ENCODE data around the gene HSPA1A. TPM values are rescaled to one million over a fixed set of nuclear protein-coding genes. Genes with fewer than 3 reads are reported as not detected.
"Not testable (repeated sequence)": the region's sequence is repeated elsewhere in the genome, so short reads cannot be mapped to it uniquely, and the experiment has no call there.

The HSPA1A gene
- total and polyA plus RNA-seq, 9 donors = 44.6 to 340 (median 140) TPM

DNA sequence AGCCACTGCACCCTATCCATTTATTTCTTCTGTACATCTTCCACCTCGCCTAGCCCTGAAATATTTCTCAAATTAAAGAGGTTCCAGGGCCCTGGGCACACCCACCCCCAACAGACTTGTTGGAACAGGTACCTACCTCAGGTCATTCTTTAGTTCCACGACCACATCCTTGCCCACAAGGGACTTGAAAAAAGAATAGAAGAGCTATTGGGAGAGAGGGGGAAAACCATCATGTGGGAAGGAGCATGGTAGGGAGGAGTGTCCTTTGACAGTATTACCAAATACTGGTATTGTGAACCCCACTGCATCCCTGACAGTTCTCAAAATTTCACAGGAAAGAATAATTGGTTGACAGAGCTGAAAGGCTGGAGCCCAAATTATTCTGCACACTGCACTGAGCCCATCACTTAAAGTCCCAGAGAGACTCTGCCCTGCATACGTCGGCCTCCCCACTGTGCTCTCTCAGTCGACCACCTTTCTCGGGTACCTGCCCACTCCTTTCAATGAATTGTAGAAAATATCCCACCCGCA is 9.3 kb upstream of the HSPA1A start:
- intact Hi-C loops (cut with DNase I) = no loop called here
- H3K9me3 ChIP-seq = no peaks in the 10 kb centered on the region
- TF ChIP-seq, protein P1, sequence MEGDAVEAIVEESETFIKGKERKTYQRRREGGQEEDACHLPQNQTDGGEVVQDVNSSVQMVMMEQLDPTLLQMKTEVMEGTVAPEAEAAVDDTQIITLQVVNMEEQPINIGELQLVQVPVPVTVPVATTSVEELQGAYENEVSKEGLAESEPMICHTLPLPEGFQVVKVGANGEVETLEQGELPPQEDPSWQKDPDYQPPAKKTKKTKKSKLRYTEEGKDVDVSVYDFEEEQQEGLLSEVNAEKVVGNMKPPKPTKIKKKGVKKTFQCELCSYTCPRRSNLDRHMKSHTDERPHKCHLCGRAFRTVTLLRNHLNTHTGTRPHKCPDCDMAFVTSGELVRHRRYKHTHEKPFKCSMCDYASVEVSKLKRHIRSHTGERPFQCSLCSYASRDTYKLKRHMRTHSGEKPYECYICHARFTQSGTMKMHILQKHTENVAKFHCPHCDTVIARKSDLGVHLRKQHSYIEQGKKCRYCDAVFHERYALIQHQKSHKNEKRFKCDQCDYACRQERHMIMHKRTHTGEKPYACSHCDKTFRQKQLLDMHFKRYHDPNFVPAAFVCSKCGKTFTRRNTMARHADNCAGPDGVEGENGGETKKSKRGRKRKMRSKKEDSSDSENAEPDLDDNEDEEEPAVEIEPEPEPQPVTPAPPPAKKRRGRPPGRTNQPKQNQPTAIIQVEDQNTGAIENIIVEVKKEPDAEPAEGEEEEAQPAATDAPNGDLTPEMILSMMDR (IDR thresholded peaks at IDR 0.05) = no peak
- TF ChIP-seq POLR2A (IDR thresholded peaks at IDR 0.05) (no peak), EP300 (IDR thresholded peaks at IDR 0.05) (no peak)
- no peaks in the 10 kb centered on the region for H3K36me3 ChIP-seq
- no peaks in the 10 kb centered on the region for H3K27me3 ChIP-seq
- 16 to 18% (median 16%) methylated on average over 7 of the region's 7 CpGs for WGBS, 3 donors
- H3K27ac ChIP-seq = peak overlapping the region; percentile 87 to 88
- H3K4me1 ChIP-seq (ENCODE audit: insufficient read depth) = no peaks in the 10 kb centered on the region
- peak in 2 of 5 donors; percentile 8 to 29 for DNase-seq
- peak overlapping the region; percentile 82 for H3K4me3 ChIP-seq

DNA sequence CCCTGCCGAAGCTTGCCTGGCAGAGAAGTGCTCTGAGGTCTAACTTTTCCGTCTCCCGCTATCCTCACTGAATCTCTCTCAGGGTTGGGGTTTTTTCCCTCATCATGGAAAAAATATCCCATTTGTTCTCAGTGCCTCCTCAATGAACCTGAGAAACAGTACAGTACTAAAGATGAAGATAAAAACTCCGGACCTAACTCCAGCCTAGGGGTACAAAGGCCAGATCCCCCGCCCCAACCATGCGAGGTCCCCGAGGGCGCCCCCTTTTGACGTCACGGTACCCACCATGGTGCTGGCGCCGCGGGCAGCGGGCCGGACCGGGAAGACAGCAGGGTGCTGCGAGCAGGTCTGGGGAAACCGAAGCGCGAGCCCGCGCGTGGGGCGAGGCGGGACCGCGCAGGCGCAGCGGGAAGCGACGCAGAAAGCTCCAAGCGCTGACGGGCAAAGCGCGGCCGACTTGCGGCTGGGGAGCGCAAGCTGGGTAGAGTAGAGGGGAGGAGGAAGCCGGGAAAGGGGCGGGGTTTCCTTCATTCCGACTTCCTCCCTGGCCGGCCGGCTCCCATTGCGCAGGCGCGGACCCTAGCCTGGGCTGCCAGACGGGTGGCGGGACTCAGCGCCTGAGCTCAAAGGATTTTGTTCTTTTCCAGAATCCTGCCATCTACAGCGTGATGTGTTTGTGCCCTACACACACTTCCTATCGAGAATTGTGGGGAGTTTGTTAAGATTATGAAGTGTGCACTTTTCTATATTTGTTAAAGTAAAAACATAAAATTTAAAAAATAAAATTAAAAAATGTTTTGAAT is 8.7 kb upstream of the HSPA1A start, which contains the start of gene LSM2:
Gene LSM2, minus strand, starts transcription at position 497 of the 803 bp plus-strand sequence. Its CDS starts 209 bp downstream, at position 288.
- Histone ChIP-seq H3K4me3 (peak within 1 kb of the TSS; percentile 82), H3K36me3 (no peaks in the 10 kb centered on the region), H3K9me3 (no peaks in the 10 kb centered on the region), H3K27ac (peak within 1 kb of the TSS; percentile 87 to 88), H3K27me3 (no peaks in the 10 kb centered on the region), H3K4me1 (ENCODE audit: insufficient read depth) (no peaks in the 10 kb centered on the region)
- intact Hi-C loops (cut with DNase I) = no loop called here
- peak; percentile 98 for DNase-seq
- TF ChIP-seq EP300 (IDR thresholded peaks at IDR 0.05) (peak; percentile 44), POLR2A (IDR thresholded peaks at IDR 0.05) (peak; percentile 86)
- TF ChIP-seq, protein P1 (IDR thresholded peaks at IDR 0.05) = peak in 1 of 3 donors; percentile 57
- 0 to 1% (median 1%) methylated on average over 51 of the region's 51 CpGs for WGBS, 3 donors

DNA sequence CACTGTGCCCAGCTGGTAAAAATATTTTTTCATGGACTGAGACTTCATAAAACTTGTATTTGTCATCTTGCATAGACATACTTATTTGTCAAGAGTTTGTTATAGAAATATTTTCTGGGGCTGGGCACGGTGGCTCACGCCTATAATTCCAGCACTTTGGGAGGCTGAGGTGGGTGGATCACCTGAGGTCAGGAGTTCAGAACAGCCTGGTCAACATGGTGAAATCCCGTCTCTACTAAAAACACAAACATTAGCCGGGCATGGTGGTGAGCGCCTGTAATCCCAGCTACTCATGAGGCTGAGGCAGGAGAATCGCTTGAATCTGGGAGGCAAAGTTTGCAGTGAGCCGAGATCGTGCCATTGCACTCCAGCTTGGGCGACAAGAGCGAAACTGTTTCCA is 6.7 kb upstream of the HSPA1A start:
- DNase-seq = peak in 2 of 5 donors; percentile 9 to 16
- H3K4me3 ChIP-seq; H3K27me3 ChIP-seq; H3K4me1 ChIP-seq (ENCODE audit: insufficient read depth); intact Hi-C loops (cut with DNase I); H3K9me3 ChIP-seq; H3K36me3 ChIP-seq; H3K27ac ChIP-seq: not testable (repeated sequence)
- 88 to 91% (median 89%) methylated on average over 10 of the region's 10 CpGs for WGBS, 3 donors

DNA sequence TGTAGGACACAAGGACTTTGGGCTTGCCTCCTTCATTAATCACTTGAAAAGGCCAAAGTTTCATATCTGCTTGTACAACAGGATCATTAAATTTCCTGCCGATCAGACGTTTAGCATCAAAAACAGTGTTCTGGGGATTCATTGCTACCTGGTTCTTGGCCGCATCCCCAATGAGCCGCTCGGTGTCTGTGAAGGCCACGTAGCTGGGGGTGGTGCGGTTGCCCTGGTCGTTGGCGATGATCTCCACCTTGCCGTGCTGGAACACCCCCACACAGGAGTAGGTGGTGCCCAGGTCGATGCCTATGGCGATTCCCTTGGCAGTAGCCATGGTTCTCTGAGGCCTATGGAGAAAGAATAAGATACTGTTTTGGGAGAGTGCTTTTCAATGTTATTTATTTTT is 3.7 kb upstream of the HSPA1A start:
- peaks cover 2% of the 10 kb centered on the region for H3K4me1 ChIP-seq (ENCODE audit: insufficient read depth)
- 90 to 95% (median 91%) methylated on average over 12 of the region's 12 CpGs for WGBS, 3 donors
- no peak overlapping the region for H3K27ac ChIP-seq
- TF ChIP-seq EP300 (IDR thresholded peaks at IDR 0.05) = no peak
- no peak for TF ChIP-seq POLR2A (IDR thresholded peaks at IDR 0.05)
- TF ChIP-seq, protein P1 (IDR thresholded peaks at IDR 0.05) = no peak
- no peaks in the 10 kb centered on the region for H3K9me3 ChIP-seq
- H3K36me3 ChIP-seq = no peaks in the 10 kb centered on the region
- no peak overlapping the region for H3K4me3 ChIP-seq
- DNase-seq = peak in 1 of 5 donors; percentile 24
- intact Hi-C loops (cut with DNase I) = no loop called here
- no peaks in the 10 kb centered on the region for H3K27me3 ChIP-seq

DNA sequence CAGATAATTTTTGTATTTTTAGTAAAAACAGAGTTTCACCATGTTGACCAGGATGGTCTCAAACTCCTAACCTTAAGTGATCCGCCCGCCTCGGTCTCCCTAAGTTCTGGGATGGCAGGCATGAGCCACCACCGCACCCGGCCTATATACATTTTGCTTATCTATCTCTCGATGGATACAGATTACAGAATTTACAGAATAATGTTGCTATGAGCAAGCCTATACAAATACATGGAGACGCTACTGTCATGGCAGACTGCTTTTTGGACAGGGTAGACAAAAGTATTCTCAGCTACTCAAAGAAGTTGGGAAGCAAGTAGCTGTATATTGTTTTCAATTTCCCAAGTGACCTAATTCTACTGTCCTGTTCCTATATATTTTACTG is 1.9 kb upstream of the HSPA1A start:
- peak in 1 of 5 donors; percentile 45 for DNase-seq
- 94 to 97% (median 96%) methylated on average over 7 of the region's 7 CpGs for WGBS, 3 donors

More for the DNA sequence above, 1.9 kb upstream of the HSPA1A start:
- TF ChIP-seq, protein P1 (IDR thresholded peaks at IDR 0.05) = no peak
- no peak for TF ChIP-seq EP300 (IDR thresholded peaks at IDR 0.05)
- no peak for TF ChIP-seq POLR2A (IDR thresholded peaks at IDR 0.05)
- Histone ChIP-seq H3K4me1 (ENCODE audit: insufficient read depth) (peaks cover 2% of the 10 kb centered on the region), H3K9me3 (no peaks in the 10 kb centered on the region), H3K27ac (peak overlapping the region; percentile 95 to 99), H3K27me3 (no peaks in the 10 kb centered on the region), H3K4me3 (no peak overlapping the region), H3K36me3 (no peaks in the 10 kb centered on the region)
- intact Hi-C loops (cut with DNase I) = no loop called here

Data from ovary (tissue), 9 donors.